Superior temporal gyrus (tissue), 1 donor: ENCODE data around the gene PCDH9.
"Not testable (repeated sequence)": the region's sequence is repeated elsewhere in the genome, so short reads cannot be mapped to it uniquely, and the experiment has no call there.

Experiments
- DNase-seq: peaks from one replicate; pipeline ENCODE4 v3.0.0-alpha.2; 2016; ENCODE audit errors: extremely low spot score

The PCDH9 gene

GRCh38 chr13:66660468-66660813 is 569.7 kb downstream of the PCDH9 start:
- DNase-seq: peak; percentile 41

GRCh38 chr13:66659701-66660467 is 570.3 kb downstream of the PCDH9 start:
- DNase-seq: no peak

- no peak for DNase-seq
These were observed 570.9 kb downstream of the PCDH9 start for GRCh38 chr13:66659286-66659685.

GRCh38 chr13:66657165-66657881 is 572.8 kb downstream of the PCDH9 start:
- DNase-seq: peak; percentile 85

DNA sequence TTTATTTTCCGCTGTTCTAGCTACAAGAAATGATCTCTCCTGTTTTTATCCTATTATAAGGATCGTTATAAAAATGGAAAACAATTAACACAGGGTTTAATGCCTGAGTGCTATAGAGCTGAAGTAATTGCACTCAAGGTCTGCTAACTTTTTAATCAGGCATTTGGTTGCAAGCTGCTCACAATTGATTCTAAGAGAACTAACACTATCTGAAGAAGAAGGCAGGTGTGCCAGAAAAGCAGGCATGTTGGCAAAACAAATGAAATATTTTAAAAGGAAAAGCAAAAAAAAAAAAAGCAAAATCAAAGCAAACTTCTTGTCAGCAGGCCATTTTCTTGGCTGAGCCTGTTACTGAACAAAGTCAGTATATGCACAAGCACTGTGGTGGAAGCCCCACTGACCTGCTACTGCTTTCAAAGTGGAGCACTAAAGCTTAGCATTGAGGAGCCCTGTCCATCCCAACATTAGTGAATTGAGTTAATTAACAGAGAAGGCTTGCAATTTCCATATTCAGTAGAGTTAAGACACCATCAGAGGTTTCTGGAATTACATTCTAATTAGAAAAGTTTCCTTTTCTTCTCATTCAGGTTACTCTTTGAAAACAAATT is 574.2 kb downstream of the PCDH9 start:
- no peak for DNase-seq

GRCh38 chr13:66644855-66645460 is 585.2 kb downstream of the PCDH9 start:
- DNase-seq: no peak

- no peak for DNase-seq
These were observed 589.9 kb downstream of the PCDH9 start for GRCh38 chr13:66640231-66640630.

GRCh38 chr13:66639044-66639443 is 591.1 kb downstream of the PCDH9 start:
- DNase-seq: no peak

DNA sequence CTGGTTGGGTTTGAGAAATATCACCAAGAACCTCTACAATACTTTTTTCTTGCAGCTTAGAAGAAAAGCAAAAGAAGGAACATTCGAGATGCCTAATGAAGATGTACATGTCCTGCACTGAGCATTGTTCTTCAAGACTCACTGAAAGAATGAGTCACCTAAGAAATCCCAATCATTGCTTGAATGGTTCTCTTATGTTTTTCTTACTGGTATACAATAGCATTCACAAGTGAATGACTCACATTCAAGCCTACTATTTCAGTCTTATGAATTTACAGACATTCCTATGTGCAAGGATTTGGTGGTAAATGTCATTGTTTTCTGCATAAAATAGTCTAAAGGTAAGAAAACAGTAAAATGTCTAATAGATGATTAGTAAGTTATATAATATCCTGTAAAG is 594.6 kb downstream of the PCDH9 start:
- no peak for DNase-seq

DNA sequence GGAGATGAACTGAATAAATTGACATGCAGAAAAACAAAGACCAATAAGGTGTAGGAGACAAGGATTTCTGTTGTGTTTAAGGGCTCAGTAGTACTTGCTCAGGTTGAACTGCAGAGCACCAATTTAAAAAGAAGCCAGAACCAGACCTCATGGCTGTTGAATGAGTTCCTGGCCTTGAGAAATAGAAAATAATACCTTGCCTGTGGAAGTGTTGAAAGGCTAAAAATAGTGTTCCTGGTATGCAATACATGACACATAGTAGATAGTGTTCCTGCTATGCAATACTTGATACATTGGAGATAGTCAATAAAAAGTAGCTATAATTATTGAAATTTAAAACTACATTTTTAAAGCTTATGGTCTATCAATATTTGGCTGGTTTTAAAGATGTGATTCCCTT is 595.8 kb downstream of the PCDH9 start:
- no peak for DNase-seq

DNA sequence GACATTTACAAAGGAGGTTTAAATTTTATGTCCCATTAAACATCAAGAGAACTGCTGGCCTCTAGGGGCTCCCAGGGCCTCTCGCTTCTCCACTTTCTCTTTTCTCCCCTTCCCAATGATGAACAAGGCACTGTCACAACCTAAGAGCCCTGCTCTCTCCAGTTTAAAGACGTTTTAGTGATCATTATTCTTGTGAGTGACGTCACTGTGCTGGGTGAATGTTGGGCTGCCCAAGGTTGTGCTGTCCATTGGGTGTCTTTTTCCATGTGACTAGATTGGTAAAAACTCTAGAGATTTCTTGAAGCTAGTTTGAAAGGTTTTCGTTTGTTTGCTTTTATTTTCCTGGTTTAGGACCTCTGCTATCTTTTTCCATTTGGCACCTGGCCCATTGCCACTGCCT is 602.6 kb downstream of the PCDH9 start:
- DNase-seq: no peak

GRCh38 chr13:66624302-66624701 is 605.8 kb downstream of the PCDH9 start:
- no peak for DNase-seq

DNA sequence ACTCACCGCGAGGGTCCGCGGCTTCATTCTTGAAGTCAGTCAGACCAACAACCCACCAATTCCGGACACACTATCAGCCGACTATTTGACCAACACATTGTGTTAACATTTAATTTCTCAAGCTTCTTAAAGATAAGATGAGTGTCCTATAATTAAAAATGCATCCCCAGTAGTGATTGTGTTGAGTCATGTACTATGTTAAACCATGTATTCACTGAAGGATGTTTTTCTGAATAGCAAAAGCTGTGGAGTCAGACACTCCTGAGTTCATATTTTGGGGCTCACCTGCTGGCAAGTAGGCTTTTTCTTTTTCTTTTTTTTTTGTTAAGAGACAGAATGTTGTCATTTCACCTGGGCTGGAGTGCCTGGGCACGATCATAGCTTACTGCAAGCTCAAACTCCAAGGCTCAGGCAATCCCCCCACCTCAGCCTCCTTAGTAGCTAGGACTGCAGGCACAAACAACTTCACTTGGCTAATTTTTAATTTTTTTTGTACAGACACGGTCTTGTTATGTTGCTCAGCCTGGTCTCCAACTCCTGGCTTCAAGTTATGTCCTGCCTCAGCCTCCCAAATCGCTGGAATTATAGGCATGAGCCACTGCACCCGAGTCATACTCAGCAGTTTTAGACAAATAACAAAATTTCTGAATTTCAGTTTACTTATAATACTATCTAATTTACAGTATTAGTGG is 606.9 kb downstream of the PCDH9 start:
- no peak for DNase-seq

DNA sequence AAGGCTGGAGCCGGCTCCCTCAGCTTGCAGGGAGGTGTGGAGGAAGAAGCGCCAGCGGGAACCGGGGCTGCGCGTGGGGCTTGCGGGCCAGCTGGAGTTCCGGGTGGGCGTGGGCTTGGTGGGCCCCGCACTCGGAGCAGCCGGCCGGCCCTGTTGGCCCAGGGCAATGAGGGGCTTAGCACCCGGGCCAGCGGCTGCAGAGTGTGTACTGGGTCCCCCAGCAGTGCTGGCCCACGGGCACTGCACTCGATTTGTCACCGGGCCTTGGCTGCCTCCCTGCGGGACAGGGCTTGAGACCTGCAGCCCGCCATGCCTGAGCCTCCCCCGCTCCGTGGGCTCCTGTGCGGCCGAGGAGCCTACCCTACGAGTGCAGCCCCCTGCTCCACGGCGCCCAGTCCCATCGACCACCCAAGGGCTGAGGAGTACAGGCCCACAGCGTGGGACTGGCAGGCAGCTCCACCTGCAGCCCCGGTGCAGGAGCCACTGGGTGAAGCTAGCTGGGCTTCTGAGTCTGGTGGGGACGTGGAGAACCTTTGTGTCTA is 608.2 kb downstream of the PCDH9 start:
- not testable (repeated sequence) for DNase-seq

DNA sequence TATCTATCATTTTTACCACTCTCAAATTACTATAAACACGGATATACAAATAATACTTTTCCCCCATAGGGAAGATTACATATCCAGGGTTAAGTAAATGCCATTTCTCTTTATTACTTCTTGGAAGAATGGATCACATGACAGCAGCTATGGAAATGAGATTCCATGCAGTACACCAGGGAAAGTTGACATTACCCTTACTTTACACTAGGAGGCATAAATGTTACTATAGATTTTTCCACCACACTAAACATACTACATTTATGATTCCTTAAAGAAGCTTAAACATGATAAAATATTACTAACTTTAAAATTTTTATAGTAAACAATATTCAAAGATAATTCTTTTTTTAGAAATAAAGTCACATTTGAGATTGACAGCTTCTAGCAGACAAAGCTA is 611.4 kb downstream of the PCDH9 start:
- DNase-seq: no peak

- DNase-seq: no peak
These were observed 612.4 kb downstream of the PCDH9 start for GRCh38 chr13:66617786-66618185.

- DNase-seq: no peak
These were observed 617.2 kb downstream of the PCDH9 start for GRCh38 chr13:66612983-66613382.

- DNase-seq: no peak
These were observed 643.6 kb downstream of the PCDH9 start for GRCh38 chr13:66586489-66586888.

DNA sequence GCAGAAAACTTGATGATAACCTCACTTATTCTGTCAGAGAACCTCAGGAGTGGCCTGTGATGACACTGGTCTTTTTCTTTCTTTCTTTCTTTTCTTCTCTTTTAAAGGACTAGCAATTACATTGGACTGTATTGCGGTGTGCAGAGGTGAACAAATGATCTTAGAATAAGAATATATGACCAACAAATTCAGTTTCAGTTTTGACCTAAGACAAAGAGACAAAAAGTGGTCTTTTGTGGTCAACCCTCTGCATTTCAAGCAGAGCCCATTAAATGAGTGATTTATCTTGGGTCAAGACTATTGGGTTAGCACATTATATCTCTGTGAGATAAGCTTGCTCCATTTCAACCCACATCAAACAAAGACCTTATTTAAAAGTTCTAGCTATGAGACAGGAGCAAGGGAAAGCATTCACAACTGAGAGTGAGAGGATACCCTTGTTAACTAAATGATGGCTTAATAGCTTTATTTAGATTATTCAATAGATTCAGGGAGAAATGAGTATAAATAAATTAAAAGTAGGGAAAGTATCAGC is 644.4 kb downstream of the PCDH9 start:
- DNase-seq: no peak

DNA sequence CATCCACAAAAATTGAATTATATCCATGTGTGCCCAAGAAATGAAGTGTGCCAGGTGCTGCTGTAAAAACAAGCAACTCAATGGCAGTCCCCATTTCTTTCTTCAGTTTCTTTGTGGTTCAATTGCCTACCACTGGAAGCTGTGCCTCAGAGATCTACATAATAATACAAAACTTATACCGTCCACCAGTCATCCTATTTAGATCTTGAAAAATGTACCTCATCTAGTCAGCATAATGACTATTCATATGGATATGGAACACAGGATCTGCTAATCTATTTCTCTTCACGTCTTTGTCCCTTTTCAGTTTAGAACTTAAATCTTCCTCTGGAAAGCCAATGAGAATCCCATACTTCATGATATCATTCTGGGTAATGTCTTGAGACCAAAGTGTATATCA is 648.5 kb downstream of the PCDH9 start:
- DNase-seq: no peak

DNA sequence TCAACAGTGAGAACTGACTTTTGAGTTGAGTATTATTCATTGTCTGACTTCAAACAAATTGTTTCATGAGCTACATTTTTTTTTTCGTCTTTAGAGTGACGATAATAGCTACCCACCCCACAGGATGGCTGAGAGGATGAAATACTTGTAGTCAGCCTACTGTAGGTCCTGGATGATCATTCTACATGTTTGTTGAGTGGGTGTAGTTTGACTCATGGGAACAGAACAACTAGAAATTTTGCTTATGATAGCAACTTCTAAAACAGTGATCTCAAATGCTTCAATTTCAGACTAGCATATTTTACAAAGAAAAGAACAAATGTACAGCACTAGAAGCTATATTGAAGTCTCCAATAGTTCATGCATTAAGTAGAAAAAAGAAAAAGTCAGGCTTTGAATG is 651.8 kb downstream of the PCDH9 start:
- no peak for DNase-seq
